NT2/D1 (cell line): Measurements from ENCODE around the gene TMEM156.
"Not testable (repeated sequence)": the region's sequence is repeated elsewhere in the genome, so short reads cannot be mapped to it uniquely, and the experiment has no call there.

Experiments
- DNase-seq: peaks from one replicate; pipeline ENCODE4 v3.0.0-alpha.2; 2011; ENCODE audit warnings: low read depth, low spot score
- H3K27me3 ChIP-seq: 2 replicates; pipeline ENCODE4 v1.6.0; 2011; ENCODE audit warnings: mild to moderate bottlenecking; ENCODE audit not compliant: insufficient read length, insufficient read depth
- H3K36me3 ChIP-seq: 2 replicates; pipeline ENCODE4 v1.6.1; 2011; ENCODE audit warnings: mild to moderate bottlenecking, low read length, mixed read lengths; ENCODE audit not compliant: insufficient read depth, insufficient read length
- H3K4me1 ChIP-seq: 2 replicates; pipeline ENCODE4 v1.5.1; 2011; ENCODE audit not compliant: insufficient read depth, insufficient read length
- H3K4me3 ChIP-seq: 2 replicates; pipeline ENCODE4 v1.5.1; 2011; ENCODE audit warnings: low read depth; ENCODE audit not compliant: insufficient read length
- H3K9ac ChIP-seq: 2 replicates; pipeline ENCODE4 v1.6.0; 2011; ENCODE audit warnings: low read depth; ENCODE audit not compliant: insufficient read length
- H3K9me3 ChIP-seq: 2 replicates; pipeline ENCODE4 v1.5.1; 2011; ENCODE audit warnings: mild to moderate bottlenecking, low read length; ENCODE audit not compliant: insufficient read depth
- SUZ12 ChIP-seq: IDR thresholded peaks from 2 replicates; pipeline ENCODE4 v1.6.1; 2011; ENCODE audit not compliant: insufficient read length, insufficient read depth; ENCODE audit errors: extremely low read depth
- YY1 ChIP-seq: IDR thresholded peaks from 2 replicates; pipeline ENCODE4 v1.6.1; 2011; ENCODE audit not compliant: insufficient read length, insufficient read depth
- ZNF274 ChIP-seq: IDR thresholded peaks from 2 replicates; pipeline ENCODE4 v1.6.1; 2011; ENCODE audit warnings: mild to moderate bottlenecking, low read depth, low read length

Gene TMEM156

DNA sequence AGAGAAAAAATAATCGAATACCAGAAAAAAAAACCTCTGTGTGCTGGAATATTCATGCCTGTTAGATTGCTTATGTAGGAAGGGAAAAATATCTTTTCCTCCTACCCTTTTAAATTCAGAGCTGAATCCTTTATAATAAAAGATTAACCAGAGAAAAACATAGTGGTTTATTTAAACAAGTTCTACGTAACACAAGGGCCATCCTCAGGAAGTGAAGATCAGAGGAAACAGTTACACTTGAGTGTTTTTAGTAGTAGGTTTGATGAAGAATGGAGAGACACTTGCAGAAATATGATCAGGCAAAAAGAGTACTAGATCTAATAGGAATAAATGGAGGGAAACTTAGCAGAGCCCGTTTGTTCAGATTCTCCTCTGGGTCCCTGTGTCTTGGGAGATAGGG lies 66.3 kb downstream of the TMEM156 start:
- no peak overlapping the region for H3K4me3 ChIP-seq
- no peaks in the 10 kb centered on the region for H3K36me3 ChIP-seq
- H3K4me1 ChIP-seq = no peaks in the 10 kb centered on the region
- DNase-seq = no peak
- H3K27me3 ChIP-seq = no peaks in the 10 kb centered on the region
- no peak for TF ChIP-seq YY1
- no peak for TF ChIP-seq SUZ12
- no peak for TF ChIP-seq ZNF274
- H3K9ac ChIP-seq = no peak overlapping the region
- H3K9me3 ChIP-seq = no peaks in the 10 kb centered on the region

DNA sequence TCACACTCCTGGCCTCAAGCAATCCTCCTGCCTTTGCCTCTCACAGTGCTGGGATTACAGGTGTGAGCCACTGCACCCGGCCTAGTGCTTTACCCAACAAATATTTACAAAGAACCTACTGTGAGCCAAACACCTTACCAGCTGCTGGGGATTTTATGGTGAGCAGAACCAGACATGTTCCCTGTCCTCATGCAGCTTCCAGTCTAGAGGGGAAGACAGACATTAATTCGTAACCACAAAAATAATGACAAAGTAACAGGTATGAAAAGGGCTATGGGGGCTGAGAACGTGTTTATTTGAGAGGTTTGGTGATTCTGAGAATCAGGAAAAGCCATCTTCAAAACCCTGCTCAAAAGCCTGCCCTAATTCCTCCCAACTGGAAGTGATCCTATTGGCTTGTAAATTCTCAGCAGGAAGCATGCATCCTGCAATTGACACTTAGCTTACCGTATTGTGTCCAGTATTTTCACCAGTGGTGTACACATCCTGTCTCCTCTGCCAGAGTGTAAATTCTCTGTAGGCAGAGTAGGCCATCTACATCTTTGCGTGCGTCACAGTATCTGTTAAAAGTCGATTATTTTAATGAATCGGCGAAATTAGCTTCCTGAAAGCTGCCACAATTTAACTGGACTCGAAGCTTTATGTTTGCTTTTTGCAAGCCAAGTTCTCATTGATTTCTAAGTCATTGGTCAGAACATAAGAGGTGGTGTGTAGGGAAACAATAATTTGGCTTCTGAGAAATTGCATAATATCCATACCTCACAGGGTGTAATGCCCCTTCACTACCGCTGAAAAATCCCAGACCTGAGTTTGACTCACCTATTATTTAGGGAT lies 67.0 kb downstream of the TMEM156 start:
- no peak overlapping the region for H3K4me3 ChIP-seq
- H3K27me3 ChIP-seq = no peaks in the 10 kb centered on the region
- no peak for DNase-seq
- TF ChIP-seq SUZ12 (no peak), ZNF274 (no peak), YY1 (no peak)
- H3K9ac ChIP-seq = no peak overlapping the region
- no peaks in the 10 kb centered on the region for H3K36me3 ChIP-seq
- H3K9me3 ChIP-seq = no peaks in the 10 kb centered on the region
- H3K4me1 ChIP-seq = no peaks in the 10 kb centered on the region

DNA sequence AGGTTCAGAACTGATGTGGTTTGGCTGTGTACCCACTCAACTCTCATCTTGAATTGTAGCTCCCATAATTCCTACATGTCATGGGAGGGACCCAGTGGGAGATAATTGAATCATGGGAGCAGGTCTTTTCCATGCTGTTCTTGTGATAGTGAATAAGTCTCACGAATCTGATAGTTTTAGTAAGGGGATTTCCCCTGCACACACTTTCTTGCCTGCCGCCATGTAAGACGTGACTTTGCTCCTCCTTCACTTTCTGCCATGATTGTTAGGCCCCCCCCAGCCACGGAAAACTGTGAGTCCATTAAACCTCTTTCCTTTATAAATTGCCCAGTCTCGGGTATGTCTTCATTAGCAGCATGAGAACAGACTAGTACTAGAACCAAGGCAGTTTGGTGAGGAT lies 73.0 kb downstream of the TMEM156 start:
- not testable (repeated sequence) for DNase-seq, H3K4me1 ChIP-seq, H3K9ac ChIP-seq, H3K4me3 ChIP-seq, H3K9me3 ChIP-seq, H3K36me3 ChIP-seq, H3K27me3 ChIP-seq

DNA sequence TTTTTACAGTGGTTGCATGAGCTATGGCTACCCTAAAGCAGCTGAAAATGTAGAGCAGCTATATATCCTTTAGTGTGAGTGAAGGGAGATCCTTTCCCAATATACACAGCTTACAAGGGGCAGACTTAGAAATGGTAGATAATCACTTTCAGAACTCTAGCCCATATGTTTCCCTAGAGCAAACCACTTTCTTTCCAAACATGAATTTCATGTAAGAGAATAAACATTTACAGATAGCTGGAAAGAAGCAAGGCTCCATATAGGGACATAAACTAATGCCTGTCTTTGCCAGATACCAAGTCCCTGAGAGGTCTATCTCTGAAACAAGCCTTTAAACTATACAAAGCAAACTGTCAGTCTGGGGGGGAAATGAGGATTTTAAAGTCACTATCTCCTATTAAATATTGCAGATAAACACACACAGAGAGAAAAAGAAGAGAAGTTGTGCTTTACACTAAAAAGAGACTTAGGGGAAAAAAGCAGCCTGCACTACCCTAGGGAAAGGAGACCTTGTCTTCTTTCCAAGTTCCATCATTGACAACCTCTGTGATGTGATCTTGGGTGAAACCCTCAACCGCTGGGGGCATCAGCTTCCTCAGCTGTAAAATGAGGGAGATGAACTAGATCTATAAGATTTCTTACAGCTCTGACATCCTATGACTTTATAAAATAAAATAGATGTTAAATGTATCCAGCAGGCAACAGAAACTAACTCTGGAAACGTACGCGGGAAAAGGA lies 73.6 kb downstream of the TMEM156 start:
- Histone ChIP-seq H3K9me3 (no peaks in the 10 kb centered on the region), H3K4me1 (no peaks in the 10 kb centered on the region), H3K36me3 (no peaks in the 10 kb centered on the region), H3K27me3 (no peaks in the 10 kb centered on the region), H3K9ac (no peak overlapping the region), H3K4me3 (no peak overlapping the region)
- TF ChIP-seq SUZ12 = no peak
- TF ChIP-seq YY1 = no peak
- TF ChIP-seq ZNF274 = no peak
- no peak for DNase-seq

DNA sequence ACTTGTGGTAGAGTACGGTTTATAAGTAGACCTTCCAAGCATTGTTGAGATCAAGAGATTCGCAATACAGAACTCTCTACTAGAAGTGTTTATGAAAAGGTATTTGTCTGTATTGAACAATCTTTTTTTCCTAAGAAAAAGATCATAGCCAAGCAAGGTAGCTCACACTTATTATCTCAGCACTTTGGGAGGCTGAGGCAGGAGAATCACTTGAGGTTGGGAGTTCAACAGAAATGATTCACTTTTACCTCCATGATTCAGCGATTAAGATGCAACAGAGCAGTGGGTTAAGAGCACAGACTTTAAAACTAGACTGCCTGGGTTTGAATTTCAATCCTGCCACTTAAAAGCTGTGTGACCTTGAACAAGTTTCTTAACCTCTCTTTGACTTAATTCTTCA lies 74.3 kb downstream of the TMEM156 start:
- no peak for DNase-seq
- TF ChIP-seq SUZ12 (no peak), YY1 (no peak), ZNF274 (no peak)
- Histone ChIP-seq H3K9ac (no peak overlapping the region), H3K27me3 (no peaks in the 10 kb centered on the region), H3K4me3 (no peak overlapping the region), H3K9me3 (no peaks in the 10 kb centered on the region), H3K36me3 (no peaks in the 10 kb centered on the region), H3K4me1 (no peaks in the 10 kb centered on the region)

- H3K27me3 ChIP-seq = no peaks in the 10 kb centered on the region
- H3K9ac ChIP-seq = no peak overlapping the region
- H3K4me1 ChIP-seq = no peaks in the 10 kb centered on the region
- no peak overlapping the region for H3K4me3 ChIP-seq
- no peak for DNase-seq
- no peaks in the 10 kb centered on the region for H3K9me3 ChIP-seq
- no peak for TF ChIP-seq YY1
- TF ChIP-seq SUZ12 = no peak
- no peak for TF ChIP-seq ZNF274
- no peaks in the 10 kb centered on the region for H3K36me3 ChIP-seq
Measured at GRCh38 chr4:38957261-38957815, 74.9 kb downstream of the TMEM156 start.

- H3K27me3 ChIP-seq = no peaks in the 10 kb centered on the region
- no peak for TF ChIP-seq SUZ12
- no peak for TF ChIP-seq ZNF274
- no peak for TF ChIP-seq YY1
- no peak overlapping the region for H3K9ac ChIP-seq
- H3K4me1 ChIP-seq = no peaks in the 10 kb centered on the region
- H3K4me3 ChIP-seq = no peak overlapping the region
- no peak for DNase-seq
- no peaks in the 10 kb centered on the region for H3K9me3 ChIP-seq
- H3K36me3 ChIP-seq = no peaks in the 10 kb centered on the region
Measured at GRCh38 chr4:38955957-38956356, 76.3 kb downstream of the TMEM156 start.
